ENCODE data around the gene SLC52A1.
"Not testable (repeated sequence)": the region's sequence is repeated elsewhere in the genome, so short reads cannot be mapped to it uniquely, and the experiment has no call there.

SLC52A1 gene

DNA sequence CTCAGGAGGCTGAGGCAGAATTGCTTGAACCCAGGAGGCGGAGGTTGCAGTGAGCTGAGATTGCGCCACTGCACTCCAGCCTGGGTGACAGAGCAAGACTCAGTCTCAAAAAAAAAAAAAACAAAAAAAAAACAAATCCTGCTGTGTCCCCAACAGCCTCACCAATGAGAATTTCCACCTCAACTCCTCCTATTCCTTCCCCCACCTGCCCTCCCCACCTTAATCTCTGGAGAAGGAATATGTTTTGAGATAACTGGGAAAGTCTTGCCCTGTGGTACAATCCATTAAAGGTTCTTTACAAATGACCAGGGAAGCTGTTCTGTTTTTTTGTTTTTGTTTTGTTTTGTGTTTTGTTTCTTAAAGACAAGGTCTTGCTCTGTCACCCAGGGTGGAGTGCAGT, 5.1 kb downstream of the SLC52A1 start:
- not testable (repeated sequence) for DNase-seq

DNA sequence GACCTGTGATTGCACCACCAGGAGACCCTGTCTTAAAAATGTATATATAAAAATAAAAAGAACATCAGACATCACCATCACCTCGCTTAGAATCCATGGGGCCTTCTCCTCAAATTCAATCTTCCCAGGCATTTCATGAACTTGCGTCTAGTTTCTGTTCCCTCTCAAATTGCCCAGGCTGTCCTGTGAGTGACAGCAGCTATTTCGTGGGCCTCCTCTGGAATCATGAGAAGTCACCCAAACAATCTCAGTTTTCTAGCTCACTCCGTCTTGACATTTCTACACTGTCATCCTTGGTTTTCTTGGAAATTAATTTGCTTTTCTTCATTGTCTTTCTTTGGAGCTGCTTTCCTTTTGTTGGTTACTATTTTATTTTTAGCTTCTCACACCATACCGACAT, 7.3 kb downstream of the SLC52A1 start:
- DNase-seq: no peak

DNA sequence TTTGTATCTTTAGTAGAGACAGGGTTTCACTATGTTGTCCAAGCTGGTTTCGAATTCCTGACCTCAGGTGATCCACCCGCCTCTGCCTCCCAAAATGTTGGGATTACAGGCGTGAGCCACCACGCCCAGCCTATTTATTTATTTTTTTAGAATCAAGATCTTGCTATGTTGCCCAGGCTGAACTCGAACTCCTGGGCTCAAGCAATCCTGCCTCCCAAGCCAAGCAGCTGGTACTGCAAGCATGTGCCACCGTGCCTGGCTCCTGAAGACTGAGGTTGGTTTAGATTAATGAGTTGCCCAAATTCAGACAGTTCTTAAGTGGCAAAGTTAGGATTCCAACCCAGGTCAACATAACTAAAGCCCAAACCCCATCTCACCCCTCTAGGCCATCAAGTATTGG, 7.9 kb downstream of the SLC52A1 start:
- DNase-seq: no peak

DNA sequence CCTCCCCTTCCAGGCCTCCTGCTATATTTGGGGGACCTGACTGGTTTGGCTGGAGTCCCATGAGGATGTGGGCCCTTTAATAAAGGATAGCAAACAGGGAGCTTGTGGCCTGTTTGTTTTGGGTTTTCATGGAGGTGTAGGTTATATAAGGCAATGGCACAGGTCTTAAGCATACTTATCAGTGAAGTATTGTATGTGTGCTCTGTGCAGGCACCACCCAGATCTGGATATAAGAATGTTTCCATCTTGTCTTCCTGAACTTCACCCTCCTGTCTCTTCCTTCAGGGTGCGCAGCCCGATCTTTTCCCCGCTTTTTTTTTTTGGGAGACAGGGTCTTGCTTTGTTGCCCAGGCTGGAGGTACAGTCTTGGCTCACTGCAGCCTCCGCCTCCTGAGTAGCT, 10.6 kb downstream of the SLC52A1 start:
- DNase-seq: no peak

DNA sequence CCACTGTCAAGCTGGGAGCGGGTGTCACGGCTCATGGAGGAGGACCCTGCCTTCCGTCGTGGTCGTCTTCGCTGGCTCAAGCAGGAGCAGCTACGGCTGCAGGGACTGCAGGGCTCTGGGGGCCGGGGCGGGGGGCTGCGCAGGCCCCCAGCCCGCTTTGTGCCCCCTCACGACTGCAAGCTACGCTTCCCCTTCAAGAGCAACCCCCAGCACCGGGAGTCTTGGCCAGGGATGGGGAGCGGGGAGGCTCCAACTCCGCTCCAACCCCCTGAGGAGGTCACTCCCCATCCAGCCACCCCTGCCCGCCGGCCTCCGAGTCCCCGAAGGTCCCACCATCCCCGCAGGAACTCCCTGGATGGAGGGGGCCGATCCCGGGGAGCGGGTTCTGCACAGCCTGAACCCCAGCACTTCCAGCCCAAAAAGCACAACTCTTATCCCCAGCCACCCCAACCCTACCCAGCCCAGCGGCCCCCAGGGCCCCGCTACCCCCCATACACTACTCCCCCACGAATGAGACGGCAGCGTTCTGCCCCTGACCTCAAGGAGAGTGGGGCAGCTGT, 11.6 kb downstream of the SLC52A1 start:
- no peak for DNase-seq

DNA sequence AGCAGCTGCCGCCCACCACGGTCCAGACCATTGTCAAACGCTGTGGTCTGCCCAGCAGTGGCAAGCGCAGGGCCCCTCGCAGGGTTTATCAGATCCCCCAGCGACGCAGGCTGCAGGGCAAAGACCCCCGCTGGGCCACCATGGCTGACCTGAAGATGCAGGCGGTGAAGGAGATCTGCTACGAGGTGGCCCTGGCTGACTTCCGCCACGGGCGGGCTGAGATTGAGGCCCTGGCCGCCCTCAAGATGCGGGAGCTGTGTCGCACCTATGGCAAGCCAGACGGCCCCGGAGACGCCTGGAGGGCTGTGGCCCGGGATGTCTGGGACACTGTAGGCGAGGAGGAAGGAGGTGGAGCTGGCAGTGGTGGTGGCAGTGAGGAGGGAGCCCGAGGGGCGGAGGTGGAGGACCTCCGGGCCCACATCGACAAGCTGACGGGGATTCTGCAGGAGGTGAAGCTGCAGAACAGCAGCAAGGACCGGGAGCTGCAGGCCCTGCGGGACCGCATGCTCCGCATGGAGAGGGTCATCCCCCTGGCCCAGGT, 13.0 kb downstream of the SLC52A1 start:
- DNase-seq: no peak

DNA sequence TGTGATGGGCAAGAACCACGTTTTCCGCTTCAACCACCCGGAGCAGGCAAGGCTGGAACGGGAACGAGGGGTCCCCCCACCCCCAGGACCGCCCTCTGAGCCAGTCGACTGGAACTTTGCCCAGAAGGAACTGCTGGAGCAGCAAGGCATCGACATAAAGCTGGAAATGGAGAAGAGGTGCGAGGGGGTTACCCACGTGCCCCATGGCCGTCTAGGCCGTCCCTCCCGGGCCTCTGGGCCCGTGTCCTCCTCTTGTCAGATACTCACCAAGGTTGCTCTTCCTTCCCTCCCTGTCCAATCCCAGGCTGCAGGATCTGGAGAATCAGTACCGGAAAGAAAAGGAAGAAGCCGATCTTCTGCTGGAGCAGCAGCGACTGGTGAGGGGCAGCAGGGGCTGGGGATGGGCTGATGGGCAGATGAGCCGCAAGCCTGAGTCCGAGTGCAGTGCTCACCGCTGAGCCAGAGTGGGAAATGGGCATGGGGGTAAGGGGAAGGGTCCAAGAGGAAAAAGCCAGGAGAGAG, 14.7 kb downstream of the SLC52A1 start:
- no peak for DNase-seq

DNA sequence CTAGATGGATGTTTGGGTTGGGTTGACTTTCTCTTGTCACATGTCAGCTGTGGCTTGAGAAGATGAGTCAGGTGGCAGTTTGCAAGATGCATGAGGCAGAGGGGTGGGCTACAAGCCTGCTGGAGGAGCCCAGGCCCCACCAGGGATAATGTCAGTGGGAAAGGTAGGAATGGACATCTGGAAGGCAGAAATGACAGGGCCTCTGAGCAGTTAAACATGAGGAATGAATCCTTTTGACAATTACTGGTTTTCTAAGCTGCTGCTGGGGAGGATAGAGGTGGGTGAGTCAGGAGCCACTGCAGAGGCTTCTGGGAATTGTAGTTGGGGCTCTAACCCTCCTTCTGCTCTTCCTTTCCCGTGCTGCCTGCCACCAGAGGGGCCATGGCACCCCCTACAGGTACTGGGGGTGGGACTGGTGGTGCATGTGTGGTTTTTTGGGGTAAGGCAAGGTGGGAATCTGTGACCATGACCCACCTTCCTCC, 15.7 kb downstream of the SLC52A1 start:
- peak; percentile 22 for DNase-seq

DNA sequence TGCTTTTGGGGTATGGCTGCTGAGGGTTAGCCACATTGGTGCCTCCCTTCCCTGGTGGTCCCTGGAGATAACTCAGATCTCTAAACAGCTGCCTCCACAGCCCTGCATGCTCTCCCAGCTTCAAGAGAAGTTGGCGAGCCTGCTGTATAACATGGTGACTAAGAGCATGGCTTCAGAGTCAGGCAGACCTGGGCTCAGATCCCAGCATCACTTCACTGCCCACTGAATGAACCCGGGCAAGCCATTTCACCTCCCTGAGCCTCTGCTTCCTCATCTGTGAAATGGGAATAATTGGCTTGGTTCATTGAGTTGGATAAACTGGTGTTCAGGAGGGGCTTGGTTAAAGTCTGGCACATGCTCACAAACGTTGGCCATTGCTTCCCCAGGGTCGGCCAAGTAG, 20.9 kb downstream of the SLC52A1 start:
- DNase-seq: no peak

DNA sequence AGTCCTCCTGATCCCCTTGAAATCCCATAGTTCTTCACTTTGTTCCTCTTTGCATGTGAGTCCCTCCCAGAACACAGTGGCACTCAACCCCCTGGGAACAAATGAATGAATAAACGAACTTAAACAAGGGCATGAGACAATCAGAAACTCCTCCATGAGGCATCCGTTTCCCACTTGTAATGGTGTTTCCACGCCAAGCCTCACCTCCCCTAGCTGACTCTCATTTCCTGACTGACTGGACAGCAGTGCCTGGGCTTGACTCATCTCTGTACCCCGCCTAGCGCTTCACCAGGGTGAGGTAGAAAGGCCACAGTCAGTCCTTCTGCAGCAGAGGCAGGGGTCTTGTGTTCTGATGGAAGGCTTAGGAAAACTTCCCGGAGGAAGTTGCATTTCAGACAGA, 23.3 kb downstream of the SLC52A1 start:
- no peak for DNase-seq

DNA sequence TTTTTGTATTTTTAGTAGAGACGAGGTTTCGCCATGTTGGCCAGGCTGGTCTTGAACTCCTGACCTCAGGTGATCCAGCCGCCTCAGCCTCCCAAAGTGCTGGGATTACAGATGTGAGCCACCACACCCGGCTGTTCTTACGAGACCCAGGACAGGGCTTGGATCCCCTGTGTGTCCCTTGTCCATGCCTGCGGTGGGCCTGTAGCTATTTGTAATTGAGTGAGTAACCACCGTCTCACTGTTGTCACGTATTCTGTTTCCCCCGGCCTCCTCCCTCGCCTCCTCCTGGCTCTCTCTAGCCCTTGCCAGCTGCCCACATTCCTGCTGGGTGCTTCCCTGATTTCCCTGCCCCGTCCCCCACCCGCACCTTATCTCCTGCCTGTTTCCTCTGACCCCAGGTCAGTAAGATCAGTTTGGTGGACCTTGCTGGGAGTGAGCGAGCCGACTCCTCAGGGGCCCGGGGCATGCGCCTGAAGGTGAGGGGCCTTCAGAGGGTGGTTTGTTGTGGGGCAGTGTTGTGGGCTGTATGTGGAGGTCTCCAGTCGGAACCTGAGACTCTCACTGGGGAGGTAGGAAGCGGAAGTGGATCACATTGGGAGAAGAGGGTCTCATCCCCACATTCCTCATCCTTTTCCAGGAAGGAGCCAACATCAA, 31.9 kb downstream of the SLC52A1 start:
- no peak for DNase-seq

DNA sequence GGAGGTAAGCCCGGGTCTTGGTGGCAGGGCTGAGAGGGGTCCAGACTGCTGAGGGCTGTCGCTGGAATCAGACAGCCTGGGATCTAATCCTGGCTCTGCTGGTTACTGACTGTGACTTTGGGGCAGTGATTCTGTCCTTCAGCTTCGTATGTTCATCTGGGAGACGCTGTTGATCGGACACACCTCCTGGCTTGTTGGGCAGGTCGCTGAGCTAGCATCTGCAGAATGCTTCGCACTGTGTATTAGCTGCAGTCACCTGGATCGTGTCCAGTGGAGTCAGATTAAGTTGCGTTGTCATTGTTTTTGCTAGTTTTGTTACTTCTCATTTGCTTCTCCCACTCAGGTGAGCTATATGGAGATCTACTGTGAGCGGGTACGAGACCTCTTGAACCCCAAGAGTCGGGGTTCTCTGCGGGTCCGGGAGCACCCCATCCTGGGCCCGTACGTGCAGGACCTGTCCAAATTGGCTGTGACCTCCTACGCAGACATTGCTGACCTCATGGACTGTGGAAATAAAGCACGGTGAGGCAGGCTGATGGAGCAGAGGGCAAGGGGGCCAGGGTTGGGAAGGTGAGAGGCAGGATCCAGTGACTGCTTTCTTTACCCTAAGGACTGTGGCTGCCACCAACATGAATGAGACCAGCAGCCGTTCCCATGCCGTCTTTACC, 33.0 kb downstream of the SLC52A1 start:
- no peak for DNase-seq

DNA sequence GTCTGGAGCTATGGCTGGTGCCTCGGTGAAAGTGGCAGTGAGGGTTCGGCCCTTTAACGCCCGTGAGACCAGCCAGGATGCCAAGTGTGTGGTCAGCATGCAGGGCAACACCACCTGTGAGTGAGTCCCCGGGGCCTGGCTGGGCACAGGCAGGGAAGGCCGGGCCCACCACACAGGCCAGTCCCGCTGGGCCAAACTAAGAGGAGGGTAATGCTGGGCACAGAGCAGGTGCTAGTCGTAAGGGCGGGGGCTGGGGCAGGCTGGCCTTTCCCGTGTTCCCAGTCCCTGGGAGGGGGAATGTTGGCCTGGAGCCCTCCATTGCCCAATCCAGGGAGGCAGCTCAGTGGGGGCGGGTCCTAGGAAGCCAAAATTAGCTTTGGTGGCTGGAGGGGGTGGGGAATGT, 35.0 kb downstream of the SLC52A1 start:
- no peak for DNase-seq

DNA sequence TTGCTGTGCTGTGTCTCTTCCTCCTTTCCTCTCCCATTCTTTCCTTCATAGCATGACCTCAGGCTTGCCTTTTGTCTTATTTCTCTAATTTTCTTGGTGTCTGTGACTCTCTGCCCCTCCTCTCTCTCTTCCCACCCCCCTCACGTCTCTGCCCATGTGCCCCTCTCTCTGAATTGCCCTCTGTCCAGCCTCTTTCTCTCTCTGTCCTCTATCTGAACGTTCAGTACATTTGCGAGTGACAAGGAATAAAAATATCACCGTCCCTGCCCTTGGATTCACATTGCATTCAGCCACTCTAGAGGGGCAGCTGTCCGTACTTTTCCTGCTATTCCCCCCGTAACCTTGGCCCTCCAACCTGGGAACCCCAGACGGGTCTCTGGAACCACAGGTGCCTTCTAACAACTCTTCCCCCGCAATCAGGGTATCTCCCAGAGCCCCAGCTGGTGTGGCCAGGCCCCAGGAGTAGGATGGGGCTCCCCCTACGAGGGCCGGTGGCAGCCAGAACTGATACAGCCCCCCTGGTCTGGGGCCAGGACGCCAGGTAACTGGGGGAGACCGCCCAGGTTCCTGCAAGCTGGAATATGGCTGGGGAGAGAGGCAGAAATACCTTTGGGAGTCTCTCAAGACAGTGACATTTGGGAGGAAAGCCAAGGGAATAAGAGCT, 35.7 kb downstream of the SLC52A1 start:
- DNase-seq: no peak

DNA sequence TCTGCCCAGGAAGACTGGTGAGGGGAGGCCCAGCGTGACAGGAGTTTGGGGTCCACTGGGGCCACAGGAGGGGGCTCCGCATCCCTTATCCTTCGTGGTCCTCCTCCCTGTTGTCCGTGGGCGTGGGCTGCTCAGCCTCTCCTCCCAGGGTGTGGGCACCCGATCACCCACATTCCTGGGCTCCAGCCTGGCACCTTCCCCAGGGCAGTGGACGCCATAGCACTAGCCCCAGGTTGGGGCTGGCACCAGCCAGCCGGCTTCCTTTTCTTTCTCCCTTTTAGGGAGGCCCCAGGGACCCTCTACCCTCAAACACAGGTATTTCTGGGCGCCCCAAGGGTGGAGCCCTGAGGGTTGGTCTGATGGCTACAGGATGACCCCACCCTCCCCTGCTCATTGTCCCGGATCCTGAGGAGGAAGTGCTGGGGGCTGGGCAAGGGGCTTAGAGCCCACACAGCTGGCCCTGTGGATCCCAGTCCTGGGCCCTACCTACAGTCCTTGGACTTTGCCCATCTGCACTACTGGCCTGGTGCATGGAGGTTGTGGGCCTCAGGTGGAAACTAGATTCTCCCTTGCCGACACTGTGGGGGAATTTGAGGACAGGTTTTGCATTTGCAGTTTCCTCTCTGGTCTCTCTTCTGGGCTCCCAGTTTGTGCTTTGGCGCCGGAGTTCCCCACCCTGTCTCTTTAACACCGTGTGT, 36.3 kb downstream of the SLC52A1 start:
- no peak for DNase-seq

DNA sequence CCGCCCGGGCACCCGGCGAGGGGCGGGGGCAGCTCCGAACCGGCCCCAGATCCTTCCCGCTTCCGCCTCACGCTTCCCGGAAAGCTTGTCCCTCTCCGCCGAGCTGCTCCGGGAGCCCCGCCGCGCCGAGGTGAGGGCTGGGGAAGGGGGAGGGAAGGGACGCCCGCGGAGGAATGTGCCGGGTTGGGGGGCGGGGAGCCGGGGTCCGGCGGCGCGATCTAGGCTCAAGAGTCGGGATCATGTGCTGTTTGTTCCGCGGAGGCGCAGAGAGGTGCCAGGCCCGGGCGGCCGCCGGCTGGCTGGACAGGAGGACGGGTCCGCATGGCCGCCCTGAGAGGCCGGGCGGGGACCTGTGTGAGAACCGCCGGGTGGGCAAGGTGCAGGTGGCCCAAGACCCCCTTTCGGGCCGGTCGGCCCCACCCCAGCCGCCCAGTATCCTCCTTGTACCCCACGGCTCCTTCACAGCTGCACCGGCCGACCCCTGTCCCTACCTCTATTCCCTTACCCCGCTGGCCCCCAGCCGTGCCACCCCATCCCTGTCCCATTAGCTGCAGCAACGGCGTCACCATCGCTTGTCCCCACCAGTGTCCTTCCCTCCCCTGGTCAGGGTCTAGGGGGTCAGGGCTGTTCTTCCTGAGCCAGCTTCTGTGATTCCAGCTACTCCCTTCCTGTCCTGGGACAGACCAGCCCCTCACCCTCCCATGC, 37.0 kb downstream of the SLC52A1 start:
- DNase-seq: no peak

DNA sequence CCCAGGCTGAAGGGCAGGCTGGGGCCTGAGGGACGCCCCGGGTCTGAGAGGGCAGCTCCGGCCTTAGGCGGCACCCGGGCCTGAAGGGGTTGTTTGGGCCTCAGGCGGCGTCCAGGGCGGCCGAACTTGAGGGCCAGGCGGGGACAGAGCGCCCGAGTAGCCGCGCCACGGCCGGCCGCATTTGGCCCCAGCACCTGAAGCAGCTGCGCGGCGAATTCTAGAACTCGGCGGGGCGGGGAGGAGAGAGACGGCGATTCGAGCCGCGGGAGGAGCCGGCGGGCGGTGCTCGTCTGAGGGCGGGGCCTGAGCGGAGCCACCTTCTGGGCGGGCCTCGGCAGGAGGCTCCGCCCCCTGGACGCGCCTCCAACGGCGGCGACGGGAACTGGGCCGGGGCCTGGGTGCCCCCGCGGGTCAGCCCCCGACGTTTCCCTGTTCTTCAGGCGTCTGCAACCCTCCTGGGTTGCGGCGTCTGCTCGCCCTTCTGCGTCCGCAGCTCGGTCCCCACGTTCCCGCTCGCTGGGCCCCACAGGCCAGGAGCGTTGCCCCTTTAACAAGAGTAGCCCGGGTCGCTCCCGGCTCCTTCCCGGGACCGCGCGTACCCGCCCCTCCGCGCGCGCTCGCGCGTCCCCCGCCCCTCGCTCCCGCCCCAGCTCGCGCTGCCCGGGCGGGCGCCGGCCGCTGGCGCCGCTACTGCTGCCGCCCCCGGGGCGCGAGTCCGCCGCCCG, 37.8 kb downstream of the SLC52A1 start, which contains the start of the genes INCA1 and KIF1C:
INCA1 (minus strand) TSS at position 221 of the 725 bp plus-strand sequence. CDS start 3,085 bp downstream, outside the sequence.
KIF1C (plus strand) TSS at position 649 of the 725 bp plus-strand sequence. CDS start 2,297 bp downstream, outside the sequence.
- peak; percentile 88 for DNase-seq

DNA sequence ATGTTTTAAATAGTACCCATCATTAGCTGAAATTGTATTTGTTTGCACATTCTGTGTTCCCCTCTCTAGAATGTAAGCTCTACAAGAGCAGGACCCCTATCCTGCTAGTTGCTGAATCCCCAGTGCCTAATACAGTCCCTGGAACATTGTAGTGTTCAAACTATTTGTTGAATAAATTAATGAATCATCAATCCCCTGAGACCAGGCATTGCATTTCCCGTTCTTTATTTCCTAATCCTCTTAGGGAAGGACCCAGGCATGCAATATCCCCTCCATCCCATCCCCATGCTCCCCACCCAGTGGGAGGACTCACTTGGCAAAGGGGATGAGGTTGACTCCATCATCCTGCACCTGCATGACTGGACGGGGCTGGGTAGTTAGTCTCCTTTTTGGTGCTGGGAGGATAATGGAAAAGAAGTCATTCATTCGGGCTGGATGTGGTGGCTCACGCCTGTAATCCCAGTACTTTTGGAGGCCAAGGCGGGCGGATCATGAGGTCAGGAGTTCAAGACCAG, 41.1 kb downstream of the SLC52A1 start:
- no peak for DNase-seq

DNA sequence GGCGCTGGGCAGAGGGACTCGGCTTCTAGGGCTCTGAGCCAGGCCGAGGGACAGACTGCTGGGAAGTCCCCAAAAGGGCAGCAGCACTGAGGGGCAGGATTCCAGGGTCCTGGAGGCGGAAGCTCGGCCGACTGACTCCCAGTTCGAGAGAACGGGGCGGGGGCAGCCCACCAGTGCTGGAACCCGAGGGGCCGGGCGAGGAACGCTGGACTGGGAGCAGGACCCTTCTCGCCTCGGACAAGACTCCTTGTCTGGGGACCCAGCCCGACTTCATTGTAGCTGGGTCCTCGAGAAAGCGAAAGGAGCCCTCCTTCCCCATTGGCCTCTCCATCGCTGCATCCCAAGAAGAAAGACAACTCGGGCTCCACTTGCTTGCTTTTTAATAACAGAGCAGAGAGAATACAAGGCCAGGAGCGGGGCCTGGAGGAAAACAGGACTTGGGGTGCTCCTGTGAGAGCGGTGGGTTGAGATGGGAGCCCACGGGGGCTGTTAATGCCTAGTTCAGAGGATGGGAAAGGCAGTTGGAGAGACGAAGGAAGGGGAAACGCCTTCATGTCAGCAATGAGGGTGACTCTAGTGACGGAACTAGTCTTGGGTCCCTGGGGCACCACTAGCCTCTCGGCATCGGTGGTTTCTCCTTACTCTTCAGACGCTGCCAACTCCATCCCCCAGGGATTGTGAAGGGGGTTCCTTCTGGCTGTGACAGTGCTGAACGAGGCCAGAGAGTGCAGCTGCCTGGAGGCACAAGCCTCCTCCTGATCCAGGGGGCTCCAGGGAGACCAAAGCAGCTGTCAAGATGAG, 47.3 kb downstream of the SLC52A1 start:
- no peak for DNase-seq
